HCEC 1CT (cell line): Measurements from ENCODE around the gene ZRANB1.

Experiments
- DNase-seq: peaks from one replicate; pipeline ENCODE4 v3.0.0-alpha.2; 2017

ZRANB1 gene

GRCh38 chr10:124996127-124996853, 54.4 kb downstream of the ZRANB1 start:
- no peak for DNase-seq

- DNase-seq = no peak
Measured at GRCh38 chr10:124996854-124997215, 54.9 kb downstream of the ZRANB1 start.

GRCh38 chr10:124997306-124997705, 55.4 kb downstream of the ZRANB1 start:
- DNase-seq = no peak

GRCh38 chr10:124997771-124998623, 56.1 kb downstream of the ZRANB1 start:
- DNase-seq = no peak

- DNase-seq = no peak
Measured at GRCh38 chr10:124998624-124999291, 56.8 kb downstream of the ZRANB1 start.

- no peak for DNase-seq
Measured at GRCh38 chr10:124999433-125000365, 57.8 kb downstream of the ZRANB1 start.

GRCh38 chr10:125000366-125001312, 58.7 kb downstream of the ZRANB1 start:
- no peak for DNase-seq

GRCh38 chr10:125001313-125002046, 59.6 kb downstream of the ZRANB1 start:
- DNase-seq = no peak

GRCh38 chr10:125002047-125002422, 60.1 kb downstream of the ZRANB1 start:
- DNase-seq = no peak

GRCh38 chr10:125002423-125003145, 60.7 kb downstream of the ZRANB1 start:
- no peak for DNase-seq

GRCh38 chr10:125003146-125003900, 61.4 kb downstream of the ZRANB1 start:
- DNase-seq = no peak

GRCh38 chr10:125003901-125004467, 62.1 kb downstream of the ZRANB1 start:
- DNase-seq = no peak

- DNase-seq = no peak
Measured at GRCh38 chr10:125004571-125005311, 62.8 kb downstream of the ZRANB1 start.

- no peak for DNase-seq
Measured at GRCh38 chr10:125005312-125006187, 63.6 kb downstream of the ZRANB1 start.

- no peak for DNase-seq
Measured at GRCh38 chr10:125006188-125006680, 64.3 kb downstream of the ZRANB1 start.

GRCh38 chr10:125006921-125007426, 65.1 kb downstream of the ZRANB1 start:
- no peak for DNase-seq

- no peak for DNase-seq
Measured at GRCh38 chr10:125007436-125007835, 65.5 kb downstream of the ZRANB1 start.
